CD8-positive, alpha-beta memory T cell (primary cell): ENCODE results near the gene CCDC92. TPM values are rescaled to one million over a fixed set of nuclear protein-coding genes. Genes with fewer than 3 reads are reported as not detected.
A peak's percentile ranks its signal among the peaks of the same experiment; 100 is the strongest.

Experiments
- CTCF ChIA-PET: fragments of 350-600 bp; sonication (Branson Sonifier 250); formaldehyde crosslinking; loops from one replicate; lab custom pipeline; 2021; ENCODE audit warnings: antibody characterized with exemption; lab: Charles Lee
- POLR2A ChIA-PET: fragments of 350-600 bp; sonication (Branson Sonifier 250); formaldehyde crosslinking; loops from one replicate; lab custom pipeline; 2021; ENCODE audit warnings: antibody characterized with exemption; lab: Charles Lee
- DNase-seq, 5 donors: peaks; one replicate each; pipeline versions ENCODE4 v3.0.0 to v3.0.0-alpha.2; 2020 to 2022; ENCODE audit warnings: mixed read lengths in 1 of 5
- H3K27ac ChIP-seq: one replicate; pipeline ENCODE4 v1.7.0; 2013; ENCODE audit warnings: low read depth, mild to moderate bottlenecking, low read length, moderate library complexity
- H3K27me3 ChIP-seq: 2 replicates; pipeline ENCODE4 v1.7.0; 2013; ENCODE audit warnings: low read length, mild to moderate bottlenecking; ENCODE audit not compliant: insufficient read depth, poor library complexity, severe bottlenecking
- H3K36me3 ChIP-seq: 2 replicates; pipeline ENCODE4 v1.7.0; 2013; ENCODE audit warnings: mild to moderate bottlenecking, low read length, moderate library complexity; ENCODE audit not compliant: insufficient read depth
- H3K4me1 ChIP-seq: 2 replicates; pipeline ENCODE4 v1.7.0; 2013; ENCODE audit warnings: mild to moderate bottlenecking, low read length, moderate library complexity; ENCODE audit not compliant: insufficient read depth
- H3K4me3 ChIP-seq: 2 replicates; pipeline ENCODE4 v1.7.0; 2013; ENCODE audit warnings: mild to moderate bottlenecking, low read length
- H3K9me3 ChIP-seq: 2 replicates; pipeline ENCODE4 v1.7.0; 2013; ENCODE audit warnings: mild to moderate bottlenecking, low read length
- H3K27ac Mint-ChIP-seq, 8 donors: one replicate each; pipeline ENCODE4 v1.8.0; 2020 to 2021; ENCODE audit warnings: mixed read lengths in 8 of 8, mild to moderate bottlenecking in 6 of 8, inconsistent platforms in 3 of 8, moderate library complexity in 3 of 8
- H3K27me3 Mint-ChIP-seq, 2 donors: one replicate each; pipeline ENCODE4 v1.8.0; 2020 to 2021; ENCODE audit warnings: mixed read lengths in 2 of 2, mild to moderate bottlenecking in 1 of 2, moderate library complexity in 1 of 2
- H3K36me3 Mint-ChIP-seq, 3 donors: one replicate each; pipeline ENCODE4 v1.8.0; 2020 to 2021; ENCODE audit warnings: mixed read lengths in 3 of 3, inconsistent platforms in 1 of 3, mild to moderate bottlenecking in 1 of 3
- H3K4me1 Mint-ChIP-seq, 3 donors: one replicate each; pipeline ENCODE4 v1.8.0; 2020 to 2021; ENCODE audit warnings: mixed read lengths in 3 of 3, inconsistent platforms in 1 of 3, mild to moderate bottlenecking in 1 of 3
- H3K4me3 Mint-ChIP-seq, 7 donors: one replicate each; pipeline ENCODE4 v1.8.0; 2020 to 2021; ENCODE audit warnings: mixed read lengths in 7 of 7, mild to moderate bottlenecking in 6 of 7, moderate library complexity in 4 of 7, inconsistent platforms in 2 of 7
- H3K9me3 Mint-ChIP-seq, 5 donors: one replicate each; pipeline ENCODE4 v1.8.0; 2020 to 2022; ENCODE audit warnings: mixed read lengths in 5 of 5, mild to moderate bottlenecking in 3 of 5, moderate library complexity in 2 of 5, inconsistent platforms in 1 of 5
- polyA plus RNA-seq: library from polyadenylated mRNA; unstranded; fragments of 300-500 nt; fragmentation: Illumina TruSeq; gene quantifications from one replicate; pipeline ENCODE4 v1.2.3, GENCODE V29; 2021
- total RNA-seq, 2 experiments: library from RNA; stranded (reverse); gene quantifications; one replicate each; pipeline ENCODE4 v1.2.3, GENCODE V29; 2021

CCDC92 gene
- total and polyA plus RNA-seq, 3 experiments from 2014 or later = 10.2 to 48.9 (median 12.9) TPM

GRCh38 chr12:123983822-123984485 lies 11.3 kb upstream of the CCDC92 start:
- peaks cover under 1 to 38% (median 9%) of the 10 kb centered on the region in 3 donors for H3K36me3 Mint-ChIP-seq
- Histone ChIP-seq H3K4me3 (no peak overlapping the region), H3K27ac (no peak overlapping the region), H3K4me1 (no peaks in the 10 kb centered on the region), H3K9me3 (no peaks in the 10 kb centered on the region), H3K36me3 (no peaks in the 10 kb centered on the region), H3K27me3 (no peaks in the 10 kb centered on the region)
- H3K4me3 Mint-ChIP-seq = no peak overlapping the region
- CTCF ChIA-PET = interaction anchor here (0.7 to 9.8 kb wide), 9 partner anchors 13 to 89 kb away, joined by 3 to 88 read pairs (median 4); no protein-coding TSS in a partner anchor
- H3K27me3 Mint-ChIP-seq = no peaks in the 10 kb centered on the region
- peaks cover 15 to 42% (median 28%) of the 10 kb centered on the region in 3 donors for H3K4me1 Mint-ChIP-seq
- peak overlapping the region in 3 of 8 donors; percentile 4 to 75 (median 6) for H3K27ac Mint-ChIP-seq
- POLR2A ChIA-PET = interaction anchor here (0.5 kb wide), 1 partner anchor 85 kb away, joined by 5 read pairs; no protein-coding TSS in a partner anchor
- H3K9me3 Mint-ChIP-seq = no peaks in the 10 kb centered on the region
- DNase-seq = peak; percentile 11 to 65 (median 33)

GRCh38 chr12:123982269-123982668 lies 9.6 kb upstream of the CCDC92 start:
- CTCF ChIA-PET = interaction anchor here (1.3 to 9.8 kb wide), 3 partner anchors 12 to 85 kb away, joined by 3 to 88 read pairs (median 5); no protein-coding TSS in a partner anchor
- POLR2A ChIA-PET = no interaction called here
- no peak overlapping the region for H3K27ac ChIP-seq
- Mint-ChIP-seq H3K36me3 (peaks cover 0 to 28% (median 0%) of the 10 kb centered on the region in 3 donors), H3K27ac (peak overlapping the region in 3 of 8 donors; percentile 7 to 92 (median 17)), H3K4me3 (no peak overlapping the region), H3K9me3 (no peaks in the 10 kb centered on the region), H3K27me3 (no peaks in the 10 kb centered on the region), H3K4me1 (peaks cover 14 to 42% (median 22%) of the 10 kb centered on the region in 3 donors)
- H3K9me3 ChIP-seq = no peaks in the 10 kb centered on the region
- no peaks in the 10 kb centered on the region for H3K4me1 ChIP-seq
- DNase-seq = no peak
- H3K27me3 ChIP-seq = no peaks in the 10 kb centered on the region
- H3K4me3 ChIP-seq = no peak overlapping the region
- no peaks in the 10 kb centered on the region for H3K36me3 ChIP-seq

GRCh38 chr12:123979566-123979965 lies 6.9 kb upstream of the CCDC92 start:
- Mint-ChIP-seq H3K4me3 (no peak overlapping the region), H3K36me3 (peaks cover 0 to 28% (median 4%) of the 10 kb centered on the region in 3 donors), H3K9me3 (no peaks in the 10 kb centered on the region), H3K27me3 (no peaks in the 10 kb centered on the region), H3K27ac (no peak overlapping the region), H3K4me1 (peaks cover 15 to 37% (median 25%) of the 10 kb centered on the region in 3 donors)
- Histone ChIP-seq H3K36me3 (peaks cover 4% of the 10 kb centered on the region), H3K27me3 (no peaks in the 10 kb centered on the region), H3K9me3 (no peaks in the 10 kb centered on the region), H3K4me3 (no peak overlapping the region), H3K27ac (no peak overlapping the region), H3K4me1 (peaks cover 4% of the 10 kb centered on the region)
- no peak for DNase-seq
- CTCF ChIA-PET = interaction anchor here (9.8 kb wide), 1 partner anchor 75 kb away, joined by 88 read pairs; no protein-coding TSS in a partner anchor
- POLR2A ChIA-PET = interaction anchor here (0.6 kb wide), 1 partner anchor 885 kb away, joined by 3 read pairs; no protein-coding TSS in a partner anchor

- peaks cover 15% of the 10 kb centered on the region for H3K4me1 ChIP-seq
- no peaks in the 10 kb centered on the region for H3K27me3 ChIP-seq
- ChIA-PET CTCF (interaction anchor here (1.4 kb wide), 1 partner anchor 72 kb away, joined by 3 read pairs; no protein-coding TSS in a partner anchor), POLR2A (no interaction called here)
- Mint-ChIP-seq H3K27me3 (no peaks in the 10 kb centered on the region), H3K27ac (peak overlapping the region in 5 of 8 donors; percentile 2 to 88 (median 34)), H3K36me3 (peaks cover 0 to 22% (median 4%) of the 10 kb centered on the region in 3 donors), H3K4me1 (peaks cover 21 to 31% (median 31%) of the 10 kb centered on the region in 3 donors), H3K4me3 (no peak overlapping the region), H3K9me3 (no peaks in the 10 kb centered on the region)
- H3K27ac ChIP-seq = no peak overlapping the region
- no peak overlapping the region for H3K4me3 ChIP-seq
- no peaks in the 10 kb centered on the region for H3K9me3 ChIP-seq
- DNase-seq = no peak
- peaks cover 4% of the 10 kb centered on the region for H3K36me3 ChIP-seq
Observed at GRCh38 chr12:123976227-123976826, 3.7 kb upstream of the CCDC92 start.

- peak; percentile 1 to 50 (median 5) for DNase-seq
- Histone ChIP-seq H3K4me1 (peaks cover 18% of the 10 kb centered on the region), H3K4me3 (peak overlapping the region; percentile 60), H3K27ac (peak overlapping the region; percentile 48), H3K27me3 (no peaks in the 10 kb centered on the region), H3K9me3 (no peaks in the 10 kb centered on the region), H3K36me3 (peaks cover 4% of the 10 kb centered on the region)
- POLR2A ChIA-PET = no interaction called here
- Mint-ChIP-seq H3K4me3 (peak overlapping the region; percentile 86 to 94 (median 89)), H3K4me1 (peaks cover 26 to 47% (median 46%) of the 10 kb centered on the region in 3 donors), H3K36me3 (peaks cover 0 to 25% (median 4%) of the 10 kb centered on the region in 3 donors), H3K9me3 (no peaks in the 10 kb centered on the region), H3K27ac (peak overlapping the region; percentile 71 to 97 (median 83)), H3K27me3 (no peaks in the 10 kb centered on the region)
- CTCF ChIA-PET = no interaction called here
Observed at GRCh38 chr12:123973552-123974341, 1.1 kb upstream of the CCDC92 start.

GRCh38 chr12:123971770-123972456 lies 718 bp downstream of the CCDC92 start:
- ChIA-PET CTCF (interaction anchor here (1.2 to 1.3 kb wide), 2 partner anchors 12 to 34 kb away, joined by 4 to 5 read pairs; no protein-coding TSS in a partner anchor), POLR2A (interaction anchor here (0.7 to 1.0 kb wide), 3 partner anchors 57 to 544 kb away, joined by 3 to 7 read pairs (median 3); partner anchors contain the start of gene DDX55)
- Mint-ChIP-seq H3K36me3 (peaks cover 0 to 23% (median 4%) of the 10 kb centered on the region in 3 donors), H3K27me3 (no peaks in the 10 kb centered on the region), H3K4me1 (peaks cover 28 to 59% (median 58%) of the 10 kb centered on the region in 3 donors), H3K27ac (peak overlapping the region; percentile 89 to 98 (median 92)), H3K9me3 (no peaks in the 10 kb centered on the region), H3K4me3 (peak overlapping the region; percentile 88 to 97 (median 92))
- peaks cover 4% of the 10 kb centered on the region for H3K36me3 ChIP-seq
- peak overlapping the region; percentile 42 for H3K4me3 ChIP-seq
- H3K4me1 ChIP-seq = peaks cover 18% of the 10 kb centered on the region
- H3K27ac ChIP-seq = peak overlapping the region; percentile 62
- DNase-seq = peak; percentile 12 to 57 (median 38)
- H3K27me3 ChIP-seq = no peaks in the 10 kb centered on the region
- H3K9me3 ChIP-seq = no peaks in the 10 kb centered on the region

GRCh38 chr12:123971449-123971769 lies 1.2 kb downstream of the CCDC92 start:
- H3K27ac Mint-ChIP-seq = peak overlapping the region; percentile 89 to 98 (median 92)
- no peaks in the 10 kb centered on the region for H3K27me3 Mint-ChIP-seq
- H3K36me3 Mint-ChIP-seq = peaks cover 0 to 22% (median 4%) of the 10 kb centered on the region in 3 donors
- H3K4me1 Mint-ChIP-seq = peaks cover 28 to 59% (median 59%) of the 10 kb centered on the region in 3 donors
- ChIA-PET CTCF (interaction anchor here (1.2 to 1.3 kb wide), 2 partner anchors 11 to 34 kb away, joined by 4 to 5 read pairs; no protein-coding TSS in a partner anchor), POLR2A (interaction anchor here (0.5 to 0.7 kb wide), 4 partner anchors 39 to 875 kb away, joined by 3 to 7 read pairs (median 4); partner anchors contain the start of gene DDX55)
- peak overlapping the region; percentile 62 for H3K27ac ChIP-seq
- peaks cover 18% of the 10 kb centered on the region for H3K4me1 ChIP-seq
- H3K27me3 ChIP-seq = no peaks in the 10 kb centered on the region
- no peaks in the 10 kb centered on the region for H3K9me3 ChIP-seq
- peak overlapping the region; percentile 42 for H3K4me3 ChIP-seq
- DNase-seq = no peak
- H3K4me3 Mint-ChIP-seq = peak overlapping the region; percentile 88 to 97 (median 92)
- H3K9me3 Mint-ChIP-seq = no peaks in the 10 kb centered on the region
- peaks cover 4% of the 10 kb centered on the region for H3K36me3 ChIP-seq
